Activated CD8-positive, alpha-beta memory T cell treated with anti-CD3 and anti-CD28 coated beads, Interleukin-2, amount 10 ng/mL, durations not matched to agents 7 days and 5 days (primary cell): Measurements from ENCODE around the gene PAFAH1B1. TPM values are rescaled to one million over a fixed set of nuclear protein-coding genes. Genes with fewer than 3 reads are reported as not detected.
"Not testable (repeated sequence)": the region's sequence is repeated elsewhere in the genome, so short reads cannot be mapped to it uniquely, and the experiment has no call there.

Source experiments
- ATAC-seq: fragments of 150-1000 bp; cut with Tn5 transposase; one replicate; pipeline ENCODE4 v1.10.0; 2021; ENCODE audit warnings: moderate library complexity
- CTCF ChIA-PET: fragments of 350-600 bp; sonication (Branson Sonifier 250); formaldehyde crosslinking; loops from one replicate; lab custom pipeline; 2021; ENCODE audit warnings: antibody characterized with exemption; lab: Charles Lee
- DNase-seq: peaks from one replicate; pipeline ENCODE4 v3.0.0-alpha.2; 2020
- H3K27ac Mint-ChIP-seq: one replicate; pipeline ENCODE4 v1.8.0; 2021; ENCODE audit warnings: mild to moderate bottlenecking, mixed read lengths
- H3K27me3 Mint-ChIP-seq: one replicate; pipeline ENCODE4 v1.8.0; 2021; ENCODE audit warnings: mixed read lengths
- H3K36me3 Mint-ChIP-seq: one replicate; pipeline ENCODE4 v1.8.0; 2021; ENCODE audit warnings: mild to moderate bottlenecking, mixed read lengths
- H3K4me1 Mint-ChIP-seq: one replicate; pipeline ENCODE4 v1.8.0; 2021; ENCODE audit warnings: mixed read lengths
- H3K4me3 Mint-ChIP-seq: one replicate; pipeline ENCODE4 v1.8.0; 2021; ENCODE audit warnings: mild to moderate bottlenecking, moderate library complexity, mixed read lengths
- H3K9me3 Mint-ChIP-seq: one replicate; pipeline ENCODE4 v1.8.0; 2022; ENCODE audit warnings: low read depth, mixed read lengths
- total RNA-seq, 2 experiments: library from RNA; stranded (reverse); gene quantifications; one replicate each; pipeline ENCODE4 v1.2.3, GENCODE V29; 2021

The PAFAH1B1 gene
- total RNA-seq, 2 experiments from 2014 or later: 170 to 175 TPM

DNA sequence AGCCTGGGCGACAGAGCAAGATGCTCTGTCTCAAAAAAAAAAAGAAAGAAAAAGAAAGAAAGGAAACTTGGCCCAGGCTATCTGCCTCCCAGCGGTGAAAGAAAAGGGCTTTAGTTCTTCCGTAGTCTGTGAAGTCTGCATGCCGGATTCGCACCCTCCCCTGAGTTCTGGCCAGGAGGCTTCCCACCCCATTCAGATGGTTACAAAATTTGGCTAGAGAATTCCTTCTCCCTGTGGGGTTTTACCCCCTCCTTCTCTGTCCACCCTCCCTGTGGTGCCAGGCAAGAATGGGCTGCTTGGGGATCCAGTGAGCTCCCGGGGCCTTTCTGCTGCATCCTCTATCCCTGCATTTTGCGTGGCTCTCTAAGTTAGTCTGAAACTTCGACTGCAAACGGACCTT lies 37.8 kb downstream of the PAFAH1B1 start:
- H3K36me3 Mint-ChIP-seq: peaks cover 33% of the 10 kb centered on the region
- no peaks in the 10 kb centered on the region for H3K27me3 Mint-ChIP-seq
- H3K4me3 Mint-ChIP-seq: no peak overlapping the region
- CTCF ChIA-PET: no interaction called here
- ATAC-seq (no peak), DNase-seq (no peak)
- peaks cover 60% of the 10 kb centered on the region for H3K4me1 Mint-ChIP-seq
- no peak overlapping the region for H3K27ac Mint-ChIP-seq
- H3K9me3 Mint-ChIP-seq: no peaks in the 10 kb centered on the region

DNA sequence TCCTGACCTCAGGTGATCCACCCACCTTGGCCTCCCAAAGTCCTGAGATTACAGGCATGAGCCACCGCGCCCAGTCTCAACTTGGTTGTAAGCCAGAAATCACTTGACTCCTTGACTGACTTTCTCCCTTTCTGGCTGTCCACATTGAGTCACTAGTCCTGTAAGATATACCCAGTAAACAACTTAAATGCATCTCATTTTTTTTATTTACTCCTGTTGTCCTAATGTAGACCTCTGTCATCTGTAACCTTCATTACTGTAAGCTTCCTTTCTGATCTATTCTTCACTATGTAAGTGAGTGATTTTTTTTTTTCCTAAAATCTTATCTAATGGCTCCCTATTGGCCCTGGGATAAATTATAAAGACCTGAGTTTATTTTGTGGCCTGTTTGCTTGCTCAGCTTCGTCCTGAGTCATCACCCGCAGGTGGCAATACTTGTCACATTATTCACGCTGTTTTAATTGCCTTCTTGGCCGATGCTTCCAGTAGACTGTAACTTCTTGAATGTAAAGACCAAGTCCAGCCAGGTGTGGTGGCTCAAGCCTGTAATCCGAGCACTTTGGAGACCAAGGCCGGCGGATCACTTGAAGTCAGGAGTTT lies 41.0 kb downstream of the PAFAH1B1 start:
- Mint-ChIP-seq H3K9me3 (no peaks in the 10 kb centered on the region), H3K27me3 (no peaks in the 10 kb centered on the region), H3K36me3 (peaks cover 23% of the 10 kb centered on the region), H3K4me3 (no peak overlapping the region), H3K27ac (no peak overlapping the region), H3K4me1 (peaks cover 35% of the 10 kb centered on the region)
- CTCF ChIA-PET: no interaction called here
- ATAC-seq (no peak), DNase-seq (no peak)

DNA sequence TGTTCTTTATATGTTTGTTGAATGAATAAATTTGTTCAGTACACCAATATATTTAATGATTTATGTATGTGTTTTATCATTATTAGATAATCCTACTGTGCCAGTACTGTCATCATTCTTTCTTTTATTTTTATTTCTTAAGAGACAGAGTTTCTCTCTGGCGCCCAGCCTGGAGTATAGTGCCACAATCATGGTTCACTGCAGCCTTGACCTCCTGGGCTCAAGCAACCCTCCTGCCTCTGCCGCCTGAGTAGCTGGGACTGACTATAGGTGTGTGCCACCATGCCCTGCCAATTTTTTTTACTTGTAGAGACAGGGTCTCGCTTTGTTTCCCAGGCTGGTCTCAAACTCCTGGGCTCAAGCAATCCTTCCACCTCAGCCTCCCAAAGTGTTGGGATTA lies 41.8 kb downstream of the PAFAH1B1 start:
- Mint-ChIP-seq H3K27ac (no peak overlapping the region), H3K36me3 (peaks cover 25% of the 10 kb centered on the region), H3K9me3 (no peaks in the 10 kb centered on the region), H3K4me1 (peaks cover 28% of the 10 kb centered on the region), H3K4me3 (no peak overlapping the region), H3K27me3 (no peaks in the 10 kb centered on the region)
- DNase-seq (no peak), ATAC-seq (no peak)
- CTCF ChIA-PET: no interaction called here

DNA sequence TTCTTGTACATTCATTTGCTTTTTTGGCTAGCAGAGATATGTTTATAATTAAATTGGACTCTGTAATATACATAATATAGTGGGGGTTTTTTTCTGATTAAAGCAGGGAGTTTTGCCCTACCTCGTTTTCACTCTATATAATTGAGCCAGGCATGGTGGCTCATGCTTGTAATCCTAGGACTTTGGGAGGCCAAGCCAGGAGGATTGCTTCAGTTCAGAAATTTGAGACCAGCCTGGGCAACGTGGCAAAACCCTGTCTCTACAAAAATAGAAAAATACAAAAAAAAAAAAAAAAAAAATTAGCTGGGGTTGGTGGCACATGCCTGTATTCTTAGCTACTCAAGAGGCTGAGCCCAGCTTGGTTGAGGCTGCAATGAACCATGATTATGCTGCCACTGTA lies 42.2 kb downstream of the PAFAH1B1 start:
- no peak overlapping the region for H3K4me3 Mint-ChIP-seq

DNA sequence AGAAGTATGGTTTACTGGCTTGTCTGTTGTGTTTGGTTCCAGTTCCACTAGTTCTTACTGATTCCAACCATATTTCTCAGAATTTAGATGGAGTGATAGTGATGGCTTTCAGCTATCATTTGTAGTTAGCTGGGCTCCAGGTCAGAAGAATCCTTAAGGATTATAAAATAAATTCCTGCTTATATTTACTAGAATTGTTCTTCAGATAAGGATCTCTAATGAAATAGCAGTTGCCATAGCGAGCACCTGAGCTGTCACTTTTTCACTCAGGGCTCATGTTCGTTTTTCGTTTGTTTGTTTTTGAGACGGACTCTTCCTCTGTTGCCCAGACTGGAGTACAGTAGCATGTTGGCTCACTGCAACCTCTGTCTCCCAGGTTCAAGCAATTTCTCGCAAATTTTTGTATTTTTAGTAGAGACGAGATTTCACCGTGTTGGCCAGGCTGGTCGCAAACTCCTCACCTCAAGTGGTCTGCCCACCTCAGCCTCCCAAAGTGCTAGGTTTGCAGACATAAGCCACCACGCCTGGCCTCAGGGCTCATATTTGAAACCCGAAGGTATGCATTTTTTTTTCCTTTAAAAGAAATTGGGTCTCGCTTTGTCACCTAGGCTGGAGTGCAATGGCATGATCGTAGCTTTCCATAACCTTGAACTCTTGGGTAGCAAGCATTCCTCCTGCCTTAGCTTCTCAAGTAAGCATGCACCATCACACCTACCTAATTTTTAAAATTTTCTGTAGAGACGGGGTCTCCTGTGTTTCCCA lies 42.9 kb downstream of the PAFAH1B1 start:
- peaks cover 20% of the 10 kb centered on the region for H3K4me1 Mint-ChIP-seq

More for the DNA sequence above, 42.2 kb downstream of the PAFAH1B1 start:
- Mint-ChIP-seq H3K4me1 (peaks cover 23% of the 10 kb centered on the region), H3K36me3 (peaks cover 27% of the 10 kb centered on the region), H3K27ac (no peak overlapping the region), H3K9me3 (no peaks in the 10 kb centered on the region), H3K27me3 (no peaks in the 10 kb centered on the region)
- ATAC-seq (no peak), DNase-seq (no peak)
- CTCF ChIA-PET: interaction anchor here (1.0 kb wide), 1 partner anchor 282 kb away, joined by 3 read pairs; no protein-coding TSS in a partner anchor

DNA sequence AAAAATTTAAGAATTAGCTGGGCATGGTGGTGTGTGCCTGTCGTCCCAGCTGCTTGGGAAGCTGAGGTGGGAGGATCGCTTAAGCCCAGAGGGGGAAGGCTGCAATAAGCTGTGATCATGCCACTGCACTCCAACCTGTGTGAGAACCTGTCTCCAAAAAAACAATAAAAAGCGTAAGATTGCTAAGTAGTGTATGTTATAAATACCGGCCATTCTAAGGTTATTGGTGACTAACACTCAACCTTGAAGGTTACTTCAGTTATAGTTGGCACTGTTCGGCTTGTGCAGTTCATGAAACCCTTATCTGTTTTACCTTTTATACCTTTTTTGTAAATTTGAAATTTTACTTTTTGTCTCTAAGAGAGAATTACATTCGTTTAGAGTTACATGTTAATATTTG lies 44.0 kb downstream of the PAFAH1B1 start:
- H3K36me3 Mint-ChIP-seq: peaks cover 39% of the 10 kb centered on the region
- CTCF ChIA-PET: no interaction called here
- ATAC-seq: no peak
- H3K27me3 Mint-ChIP-seq: no peaks in the 10 kb centered on the region
- peaks cover 16% of the 10 kb centered on the region for H3K4me1 Mint-ChIP-seq
- DNase-seq: no peak
- H3K9me3 Mint-ChIP-seq: no peaks in the 10 kb centered on the region
- H3K27ac Mint-ChIP-seq: no peak overlapping the region
- no peak overlapping the region for H3K4me3 Mint-ChIP-seq

More for the DNA sequence above, 42.9 kb downstream of the PAFAH1B1 start:
- Mint-ChIP-seq H3K36me3 (peaks cover 31% of the 10 kb centered on the region), H3K27me3 (no peaks in the 10 kb centered on the region), H3K4me3 (no peak overlapping the region), H3K27ac (no peak overlapping the region), H3K9me3 (no peaks in the 10 kb centered on the region)
- ATAC-seq: no peak
- DNase-seq: no peak
- CTCF ChIA-PET: interaction anchor here (1.0 kb wide), 1 partner anchor 283 kb away, joined by 3 read pairs; no protein-coding TSS in a partner anchor

DNA sequence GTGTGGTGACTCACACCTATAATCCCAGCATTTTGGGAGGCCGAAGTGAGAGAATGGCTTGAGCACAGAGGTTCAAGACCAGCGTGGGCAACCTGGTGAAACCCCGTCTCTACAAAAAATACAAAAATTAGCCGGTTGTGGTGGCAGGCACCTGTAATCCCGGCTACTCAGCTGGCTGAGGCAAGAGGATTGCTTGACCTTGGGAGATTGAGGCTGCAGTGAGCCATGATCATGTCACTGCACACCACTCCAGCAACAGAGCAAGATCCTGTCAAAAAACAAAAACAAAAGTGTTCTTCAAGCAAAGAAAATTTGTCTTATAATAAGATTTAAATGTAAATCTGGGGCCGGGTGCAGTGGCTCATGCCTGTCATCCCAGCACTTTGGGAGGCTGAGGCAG lies 51.5 kb downstream of the PAFAH1B1 start:
- Mint-ChIP-seq H3K36me3 (peaks cover 43% of the 10 kb centered on the region), H3K4me1 (peaks cover 2% of the 10 kb centered on the region), H3K27me3 (no peaks in the 10 kb centered on the region), H3K4me3 (no peak overlapping the region), H3K9me3 (peaks cover 2% of the 10 kb centered on the region), H3K27ac (no peak overlapping the region)
- ATAC-seq (no peak), DNase-seq (no peak)
- CTCF ChIA-PET: no interaction called here

DNA sequence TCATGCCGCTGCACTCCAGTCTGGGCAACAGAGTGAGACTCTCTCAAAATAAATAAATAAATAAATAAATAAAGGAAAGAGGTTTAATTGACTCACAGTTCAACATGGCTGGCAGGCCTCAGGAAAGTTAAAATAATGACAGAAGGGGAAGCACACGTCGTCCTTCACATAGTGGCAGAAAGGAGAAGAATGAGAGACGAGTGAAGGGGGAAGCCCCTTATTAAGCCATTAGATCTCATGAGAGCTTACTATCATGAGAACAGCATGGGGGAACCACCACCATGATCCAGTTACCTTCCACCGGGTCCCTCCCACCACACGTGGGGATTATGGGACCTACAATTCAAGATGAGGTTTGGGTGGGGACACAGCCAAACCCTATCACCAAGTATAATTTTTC lies 54.5 kb downstream of the PAFAH1B1 start:
- ATAC-seq (no peak), DNase-seq (no peak)
- Mint-ChIP-seq H3K4me3 (no peak overlapping the region), H3K4me1 (peaks cover 7% of the 10 kb centered on the region), H3K36me3 (peaks cover 43% of the 10 kb centered on the region), H3K9me3 (peaks cover 5% of the 10 kb centered on the region), H3K27me3 (no peaks in the 10 kb centered on the region), H3K27ac (no peak overlapping the region)
- CTCF ChIA-PET: no interaction called here

DNA sequence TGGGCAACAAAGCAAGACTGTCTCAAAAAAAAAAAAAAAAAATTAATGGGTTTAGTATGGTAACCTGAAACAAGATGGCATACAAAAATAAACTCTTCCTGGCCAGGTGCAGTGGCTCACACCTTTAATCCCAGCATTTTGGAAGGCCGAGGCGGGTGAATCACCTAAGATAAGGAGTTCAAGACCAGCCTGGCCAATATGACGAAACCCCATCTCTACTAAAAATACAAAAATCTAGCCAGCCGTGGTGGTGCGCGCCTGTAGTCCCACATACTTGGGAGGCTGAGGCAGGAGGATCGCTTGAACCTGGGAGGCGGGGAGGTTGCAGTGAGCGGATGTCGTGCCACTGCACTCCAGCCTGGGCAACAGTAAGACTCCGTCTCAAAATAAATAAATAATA lies 55.7 kb downstream of the PAFAH1B1 start:
- H3K4me1 Mint-ChIP-seq: peaks cover 7% of the 10 kb centered on the region

DNA sequence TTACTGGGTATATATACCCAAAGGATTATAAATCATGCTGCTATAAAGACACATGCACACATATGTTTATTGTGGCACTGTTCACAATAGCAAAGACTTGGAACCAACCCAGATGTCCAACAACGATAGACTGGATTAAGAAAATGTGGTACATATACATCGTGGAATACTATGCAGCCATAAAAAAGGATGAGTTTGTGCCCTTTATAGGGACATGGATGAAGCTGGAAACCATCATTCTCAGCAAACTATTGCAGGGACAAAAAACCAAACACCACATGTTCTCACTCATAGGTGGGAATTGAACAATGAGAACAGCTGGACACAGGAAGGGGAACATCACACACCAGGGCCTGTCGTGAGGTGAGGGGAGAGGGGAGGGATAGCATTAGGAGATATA lies 59.5 kb downstream of the PAFAH1B1 start:
- not testable (repeated sequence) for DNase-seq, H3K9me3 Mint-ChIP-seq, H3K27me3 Mint-ChIP-seq, ATAC-seq, H3K4me3 Mint-ChIP-seq, H3K27ac Mint-ChIP-seq
- H3K36me3 Mint-ChIP-seq: peaks cover 46% of the 10 kb centered on the region
- CTCF ChIA-PET: interaction anchor here (1.0 kb wide), 1 partner anchor 23 kb away, joined by 3 read pairs; no protein-coding TSS in a partner anchor
- H3K4me1 Mint-ChIP-seq: peaks cover 13% of the 10 kb centered on the region

More for the DNA sequence above, 55.7 kb downstream of the PAFAH1B1 start:
- ATAC-seq (no peak), DNase-seq (no peak)
- CTCF ChIA-PET: no interaction called here
- peaks cover 45% of the 10 kb centered on the region for H3K36me3 Mint-ChIP-seq
- H3K9me3 Mint-ChIP-seq: peaks cover 5% of the 10 kb centered on the region
- H3K4me3 Mint-ChIP-seq: no peak overlapping the region
- no peak overlapping the region for H3K27ac Mint-ChIP-seq
- H3K27me3 Mint-ChIP-seq: no peaks in the 10 kb centered on the region

DNA sequence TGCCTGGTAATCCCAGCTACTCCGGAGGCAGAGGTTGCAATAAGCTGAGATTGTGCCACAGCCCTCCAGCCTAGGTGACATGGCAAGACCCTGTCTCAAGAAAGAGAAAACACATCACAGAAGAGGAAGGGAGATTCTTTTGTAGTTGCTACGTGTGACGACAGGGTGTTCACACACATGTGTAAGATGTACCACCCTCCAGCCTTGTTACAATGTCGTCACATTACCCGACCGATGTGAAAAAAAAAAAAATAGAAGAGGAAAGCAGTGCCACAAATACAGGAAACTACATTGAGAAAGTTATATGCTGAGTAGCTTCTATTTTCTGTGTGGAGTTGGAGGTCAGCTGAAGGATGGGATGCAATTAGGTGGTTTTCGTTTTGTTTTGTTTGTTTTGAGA lies 62.1 kb downstream of the PAFAH1B1 start:
- peaks cover 19% of the 10 kb centered on the region for H3K4me1 Mint-ChIP-seq
- peaks cover 48% of the 10 kb centered on the region for H3K36me3 Mint-ChIP-seq
- H3K27ac Mint-ChIP-seq: no peak overlapping the region
- DNase-seq: no peak
- no peak for ATAC-seq
- H3K27me3 Mint-ChIP-seq: no peaks in the 10 kb centered on the region
- CTCF ChIA-PET: interaction anchor here (1.2 kb wide), 1 partner anchor 13 kb away, joined by 3 read pairs; no protein-coding TSS in a partner anchor
- peaks cover 3% of the 10 kb centered on the region for H3K9me3 Mint-ChIP-seq
- H3K4me3 Mint-ChIP-seq: no peak overlapping the region

DNA sequence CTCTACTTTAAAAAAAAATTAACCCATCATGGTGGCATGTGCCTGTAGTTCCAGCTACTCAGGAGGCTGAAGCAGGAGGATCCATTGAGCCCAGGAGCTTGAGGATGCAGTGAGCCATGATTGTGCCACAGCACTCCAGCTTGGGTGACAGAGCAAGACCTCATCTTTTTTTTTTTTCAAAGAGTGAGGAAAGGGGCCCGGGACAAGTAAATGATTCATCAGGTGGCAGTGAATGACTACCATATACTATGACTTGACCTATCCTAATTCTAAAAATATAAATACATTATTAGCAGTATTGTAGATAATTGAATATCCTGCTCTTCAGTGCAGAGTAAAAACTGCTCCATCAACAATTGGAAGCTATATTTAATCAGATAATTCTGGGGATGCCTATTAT lies 62.8 kb downstream of the PAFAH1B1 start:
- ATAC-seq (no peak), DNase-seq (no peak)
- Mint-ChIP-seq H3K4me1 (peaks cover 21% of the 10 kb centered on the region), H3K27me3 (no peaks in the 10 kb centered on the region), H3K36me3 (peaks cover 47% of the 10 kb centered on the region), H3K27ac (no peak overlapping the region), H3K9me3 (peaks cover 3% of the 10 kb centered on the region), H3K4me3 (no peak overlapping the region)
- CTCF ChIA-PET: interaction anchor here (1.2 kb wide), 1 partner anchor 14 kb away, joined by 3 read pairs; no protein-coding TSS in a partner anchor

DNA sequence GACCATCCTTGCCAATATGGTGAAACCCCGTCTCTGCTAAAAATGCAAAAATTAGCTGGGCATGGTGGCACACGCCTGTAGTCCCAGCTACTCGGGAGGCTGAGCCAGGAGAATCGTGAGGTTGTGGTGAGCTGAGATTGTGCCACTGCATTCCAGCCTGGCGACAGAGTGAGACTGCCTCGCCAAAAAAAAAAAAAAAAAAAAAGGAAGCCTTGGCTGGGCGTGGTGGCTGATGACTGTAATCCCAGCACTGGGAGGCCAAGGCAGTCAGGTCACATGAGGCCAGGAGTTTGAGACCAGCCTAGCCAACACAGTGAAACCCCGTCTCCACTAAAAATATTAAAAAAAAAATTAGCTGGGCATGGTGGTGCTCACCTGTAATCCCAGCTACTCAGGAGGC lies 65.9 kb downstream of the PAFAH1B1 start:
- H3K27me3 Mint-ChIP-seq, H3K9me3 Mint-ChIP-seq, ATAC-seq, H3K27ac Mint-ChIP-seq, DNase-seq, H3K4me3 Mint-ChIP-seq, CTCF ChIA-PET: not testable (repeated sequence)
- peaks cover 23% of the 10 kb centered on the region for H3K4me1 Mint-ChIP-seq
- peaks cover 33% of the 10 kb centered on the region for H3K36me3 Mint-ChIP-seq

DNA sequence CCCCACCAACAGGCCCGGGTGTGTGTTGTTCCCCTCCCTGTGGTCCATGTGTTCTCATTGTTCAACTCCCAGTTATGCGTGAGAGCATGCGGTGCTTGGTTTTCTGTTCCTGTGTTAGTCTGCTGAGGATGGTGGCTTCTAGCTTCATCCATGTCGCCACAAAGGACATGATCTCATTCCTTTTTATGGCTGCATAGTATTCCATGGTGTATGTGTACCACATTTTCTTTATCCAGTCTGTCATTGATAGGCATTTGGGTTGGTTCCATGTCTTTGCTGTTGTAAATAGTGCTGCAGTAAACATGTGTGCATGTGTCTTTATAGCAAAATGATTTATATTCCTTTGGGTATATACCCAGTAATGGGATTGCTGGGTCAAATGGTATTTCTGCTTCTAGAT lies 67.0 kb downstream of the PAFAH1B1 start:
- Mint-ChIP-seq H3K4me1 (peaks cover 23% of the 10 kb centered on the region), H3K36me3 (peaks cover 32% of the 10 kb centered on the region)
- H3K27ac Mint-ChIP-seq, CTCF ChIA-PET, H3K27me3 Mint-ChIP-seq, H3K4me3 Mint-ChIP-seq, DNase-seq, H3K9me3 Mint-ChIP-seq, ATAC-seq: not testable (repeated sequence)
